Natural killer cell treated with Interleukin-12 subunit alpha and Interleukin-12 subunit beta and Interleukin-15 and Interleukin-18, amount 100 ng/mL, for 72 hours (primary cell): ENCODE data around the gene FARS2. TPM values are rescaled to one million over a fixed set of nuclear protein-coding genes. Genes with fewer than 3 reads are reported as not detected.

Experiments used
- ATAC-seq, 2 donors: fragments of 150-1000 bp; cut with Tn5 transposase in 1 of 2; sonication (Bioruptor Pico), chemical (Tn5 transposase) in 1 of 2; 2 replicates each; pipeline ENCODE4 v1.10.0; 2021
- DNase-seq: peaks from one replicate; pipeline ENCODE4 v3.0.0; 2022; ENCODE audit warnings: low spot score
- H3K27ac Mint-ChIP-seq, 2 donors: 1 replicate in 1 of 2; 2 replicates in 1 of 2; pipeline ENCODE4 v1.8.0; 2022; ENCODE audit warnings: mixed read lengths in 2 of 2, mild to moderate bottlenecking in 1 of 2, moderate library complexity in 1 of 2
- H3K27me3 Mint-ChIP-seq, 2 donors: 1 replicate in 1 of 2; 2 replicates in 1 of 2; pipeline ENCODE4 v1.8.0; 2022; ENCODE audit warnings: mixed read lengths in 2 of 2
- H3K36me3 Mint-ChIP-seq: one replicate; pipeline ENCODE4 v1.8.0; 2022; ENCODE audit warnings: mixed read lengths
- H3K4me1 Mint-ChIP-seq, 2 donors: 1 replicate in 1 of 2; 2 replicates in 1 of 2; pipeline ENCODE4 v1.8.0; 2022; ENCODE audit warnings: low read depth in 2 of 2, mixed read lengths in 2 of 2, mild to moderate bottlenecking in 1 of 2
- H3K4me3 Mint-ChIP-seq: one replicate; pipeline ENCODE4 v1.8.0; 2022; ENCODE audit warnings: mixed read lengths
- H3K9me3 Mint-ChIP-seq: 2 replicates; pipeline ENCODE4 v1.8.0; 2022; ENCODE audit warnings: mixed read lengths
- total RNA-seq, 2 donors: library from RNA; stranded (reverse); gene quantifications; one replicate each; pipeline ENCODE4 v1.2.3, GENCODE V29; 2022

The FARS2 gene
- total RNA-seq, 2 donors from 2014 or later, result 20.4 to 41.7 TPM

GRCh38 chr6:5732496-5732895 is 471.2 kb downstream of the FARS2 start:
- H3K4me1 Mint-ChIP-seq, result peaks cover 0 to 9% of the 10 kb centered on the region in 2 donors
- H3K9me3 Mint-ChIP-seq, result no peaks in the 10 kb centered on the region
- ATAC-seq (no peak), DNase-seq (no peak)
- H3K4me3 Mint-ChIP-seq, result no peak overlapping the region
- no peaks in the 10 kb centered on the region for H3K36me3 Mint-ChIP-seq
- no peaks in the 10 kb centered on the region for H3K27me3 Mint-ChIP-seq
- H3K27ac Mint-ChIP-seq, result no peak overlapping the region

- H3K27ac Mint-ChIP-seq, result no peak overlapping the region
These were observed 474.9 kb downstream of the FARS2 start for GRCh38 chr6:5736016-5736738.

GRCh38 chr6:5737460-5737859 is 476.1 kb downstream of the FARS2 start:
- no peak overlapping the region for H3K27ac Mint-ChIP-seq
- no peaks in the 10 kb centered on the region for H3K9me3 Mint-ChIP-seq
- H3K4me1 Mint-ChIP-seq, result no peaks in the 10 kb centered on the region
- DNase-seq (no peak), ATAC-seq (no peak)
- no peaks in the 10 kb centered on the region for H3K27me3 Mint-ChIP-seq
- H3K4me3 Mint-ChIP-seq, result no peak overlapping the region
- no peaks in the 10 kb centered on the region for H3K36me3 Mint-ChIP-seq

More at GRCh38 chr6:5736016-5736738, 474.9 kb downstream of the FARS2 start:
- DNase-seq (no peak), ATAC-seq (no peak)
- no peaks in the 10 kb centered on the region for H3K9me3 Mint-ChIP-seq
- no peaks in the 10 kb centered on the region for H3K36me3 Mint-ChIP-seq
- no peaks in the 10 kb centered on the region for H3K27me3 Mint-ChIP-seq
- H3K4me1 Mint-ChIP-seq, result peaks cover 0 to 8% of the 10 kb centered on the region in 2 donors
- H3K4me3 Mint-ChIP-seq, result no peak overlapping the region

GRCh38 chr6:5738211-5738610 is 476.9 kb downstream of the FARS2 start:
- no peaks in the 10 kb centered on the region for H3K36me3 Mint-ChIP-seq
- no peaks in the 10 kb centered on the region for H3K9me3 Mint-ChIP-seq
- no peak overlapping the region for H3K4me3 Mint-ChIP-seq
- peaks cover 0 to 2% of the 10 kb centered on the region in 2 donors for H3K4me1 Mint-ChIP-seq
- H3K27ac Mint-ChIP-seq, result no peak overlapping the region
- no peak for DNase-seq
- no peaks in the 10 kb centered on the region for H3K27me3 Mint-ChIP-seq
- ATAC-seq, result no peak

- H3K4me3 Mint-ChIP-seq, result no peak overlapping the region
- H3K4me1 Mint-ChIP-seq, result peaks cover 0 to 19% of the 10 kb centered on the region in 2 donors
- no peaks in the 10 kb centered on the region for H3K9me3 Mint-ChIP-seq
- DNase-seq (no peak), ATAC-seq (no peak)
- no peaks in the 10 kb centered on the region for H3K36me3 Mint-ChIP-seq
- no peaks in the 10 kb centered on the region for H3K27me3 Mint-ChIP-seq
- H3K27ac Mint-ChIP-seq, result no peak overlapping the region
These were observed 483.2 kb downstream of the FARS2 start for GRCh38 chr6:5744497-5744896.

GRCh38 chr6:5745081-5745480 is 483.8 kb downstream of the FARS2 start:
- ATAC-seq (no peak), DNase-seq (no peak)
- Mint-ChIP-seq H3K27ac (no peak overlapping the region), H3K27me3 (no peaks in the 10 kb centered on the region), H3K36me3 (no peaks in the 10 kb centered on the region), H3K4me1 (peaks cover 4 to 24% of the 10 kb centered on the region in 2 donors), H3K4me3 (no peak overlapping the region), H3K9me3 (no peaks in the 10 kb centered on the region)

- Mint-ChIP-seq H3K4me1 (peaks cover 4 to 24% of the 10 kb centered on the region in 2 donors), H3K36me3 (no peaks in the 10 kb centered on the region), H3K27ac (no peak overlapping the region), H3K27me3 (no peaks in the 10 kb centered on the region), H3K9me3 (no peaks in the 10 kb centered on the region), H3K4me3 (no peak overlapping the region)
- ATAC-seq, result no peak
- no peak for DNase-seq
These were observed 484.9 kb downstream of the FARS2 start for GRCh38 chr6:5746053-5746758.

- Mint-ChIP-seq H3K36me3 (no peaks in the 10 kb centered on the region), H3K27ac (no peak overlapping the region), H3K4me3 (no peak overlapping the region), H3K27me3 (no peaks in the 10 kb centered on the region), H3K4me1 (peaks cover 4 to 25% of the 10 kb centered on the region in 2 donors), H3K9me3 (no peaks in the 10 kb centered on the region)
- ATAC-seq (no peak), DNase-seq (no peak)
These were observed 485.4 kb downstream of the FARS2 start for GRCh38 chr6:5746759-5747130.

- H3K4me1 Mint-ChIP-seq, result peaks cover 4 to 29% of the 10 kb centered on the region in 2 donors
- H3K36me3 Mint-ChIP-seq, result no peaks in the 10 kb centered on the region
- H3K27me3 Mint-ChIP-seq, result no peaks in the 10 kb centered on the region
- no peak for DNase-seq
- H3K9me3 Mint-ChIP-seq, result no peaks in the 10 kb centered on the region
- ATAC-seq, result no peak
- H3K4me3 Mint-ChIP-seq, result no peak overlapping the region
- no peak overlapping the region for H3K27ac Mint-ChIP-seq
These were observed 486.1 kb downstream of the FARS2 start for GRCh38 chr6:5747379-5747778.

- Mint-ChIP-seq H3K9me3 (no peaks in the 10 kb centered on the region), H3K4me3 (no peak overlapping the region), H3K27ac (no peak overlapping the region), H3K4me1 (peaks cover 4 to 21% of the 10 kb centered on the region in 2 donors), H3K27me3 (no peaks in the 10 kb centered on the region), H3K36me3 (no peaks in the 10 kb centered on the region)
- DNase-seq (no peak), ATAC-seq (peak in 1 of 2 donors; percentile 43)
These were observed 487.8 kb downstream of the FARS2 start for GRCh38 chr6:5749016-5749650.

GRCh38 chr6:5749651-5750215 is 488.4 kb downstream of the FARS2 start:
- H3K4me1 Mint-ChIP-seq, result peaks cover 4 to 21% of the 10 kb centered on the region in 2 donors
- DNase-seq (no peak), ATAC-seq (no peak)
- no peaks in the 10 kb centered on the region for H3K27me3 Mint-ChIP-seq
- H3K36me3 Mint-ChIP-seq, result peaks cover 5% of the 10 kb centered on the region
- no peak overlapping the region for H3K4me3 Mint-ChIP-seq
- H3K27ac Mint-ChIP-seq, result no peak overlapping the region
- peaks cover 2% of the 10 kb centered on the region for H3K9me3 Mint-ChIP-seq

- H3K9me3 Mint-ChIP-seq, result peaks cover 7% of the 10 kb centered on the region
- H3K27me3 Mint-ChIP-seq, result no peaks in the 10 kb centered on the region
- peaks cover 4 to 21% of the 10 kb centered on the region in 2 donors for H3K4me1 Mint-ChIP-seq
- no peak for ATAC-seq
- no peak for DNase-seq
- peaks cover 23% of the 10 kb centered on the region for H3K36me3 Mint-ChIP-seq
- H3K4me3 Mint-ChIP-seq, result no peak overlapping the region
- H3K27ac Mint-ChIP-seq, result no peak overlapping the region
These were observed 490.4 kb downstream of the FARS2 start for GRCh38 chr6:5751525-5752390.

GRCh38 chr6:5752391-5752680 is 491.0 kb downstream of the FARS2 start:
- Mint-ChIP-seq H3K27ac (no peak overlapping the region), H3K4me3 (no peak overlapping the region), H3K36me3 (peaks cover 23% of the 10 kb centered on the region), H3K4me1 (peaks cover 4 to 18% of the 10 kb centered on the region in 2 donors), H3K27me3 (no peaks in the 10 kb centered on the region), H3K9me3 (peaks cover 7% of the 10 kb centered on the region)
- no peak for ATAC-seq
- no peak for DNase-seq
